ENCODE measurements around the gene TBL1X.

TBL1X gene

DNA sequence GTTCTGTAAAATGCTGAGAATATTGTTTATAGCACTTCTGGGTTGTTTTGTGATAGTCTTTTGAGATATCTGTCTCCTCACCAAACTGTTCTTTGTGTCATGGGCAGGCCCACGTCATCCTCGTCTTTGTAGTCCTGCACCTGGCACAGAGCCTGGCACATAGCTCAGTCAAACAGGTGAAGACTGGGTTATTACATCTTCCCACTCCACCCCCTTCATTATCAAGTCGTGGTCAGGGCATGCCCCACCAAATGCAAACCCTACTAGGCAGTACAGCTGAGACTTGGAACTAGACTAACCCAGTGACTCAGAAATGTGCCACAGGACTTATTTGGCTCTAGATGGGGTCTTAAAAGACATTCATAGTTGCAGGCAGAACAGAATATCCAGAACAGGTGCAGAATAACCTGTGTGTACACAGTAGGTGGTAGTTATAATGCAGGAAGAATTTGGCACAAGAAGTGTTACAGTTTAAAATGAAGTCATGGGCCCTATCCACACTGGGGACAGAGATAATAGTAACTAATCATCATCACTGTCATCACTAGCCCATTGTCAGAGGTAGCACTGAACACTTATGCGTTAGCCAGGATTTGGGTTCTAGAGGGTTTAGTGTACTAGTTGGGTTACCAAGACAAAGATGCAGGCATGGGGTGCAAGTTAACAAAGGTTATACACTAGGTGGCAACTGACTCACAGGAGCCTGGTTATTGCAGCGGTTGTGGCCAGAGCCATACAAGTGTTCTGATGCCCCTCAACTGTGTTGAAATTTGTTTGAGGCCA, 74.9 kb downstream of the TBL1X start:
- TF ChIP-seq, protein P1, sequence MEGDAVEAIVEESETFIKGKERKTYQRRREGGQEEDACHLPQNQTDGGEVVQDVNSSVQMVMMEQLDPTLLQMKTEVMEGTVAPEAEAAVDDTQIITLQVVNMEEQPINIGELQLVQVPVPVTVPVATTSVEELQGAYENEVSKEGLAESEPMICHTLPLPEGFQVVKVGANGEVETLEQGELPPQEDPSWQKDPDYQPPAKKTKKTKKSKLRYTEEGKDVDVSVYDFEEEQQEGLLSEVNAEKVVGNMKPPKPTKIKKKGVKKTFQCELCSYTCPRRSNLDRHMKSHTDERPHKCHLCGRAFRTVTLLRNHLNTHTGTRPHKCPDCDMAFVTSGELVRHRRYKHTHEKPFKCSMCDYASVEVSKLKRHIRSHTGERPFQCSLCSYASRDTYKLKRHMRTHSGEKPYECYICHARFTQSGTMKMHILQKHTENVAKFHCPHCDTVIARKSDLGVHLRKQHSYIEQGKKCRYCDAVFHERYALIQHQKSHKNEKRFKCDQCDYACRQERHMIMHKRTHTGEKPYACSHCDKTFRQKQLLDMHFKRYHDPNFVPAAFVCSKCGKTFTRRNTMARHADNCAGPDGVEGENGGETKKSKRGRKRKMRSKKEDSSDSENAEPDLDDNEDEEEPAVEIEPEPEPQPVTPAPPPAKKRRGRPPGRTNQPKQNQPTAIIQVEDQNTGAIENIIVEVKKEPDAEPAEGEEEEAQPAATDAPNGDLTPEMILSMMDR (conservative IDR thresholded peaks at IDR 0.05; ENCODE audit: low read length), result no peak
- no peak for DNase-seq (ENCODE audit: low read depth)
- H3K4me3 ChIP-seq (ENCODE audit: low read length), result no peak overlapping the region

DNA sequence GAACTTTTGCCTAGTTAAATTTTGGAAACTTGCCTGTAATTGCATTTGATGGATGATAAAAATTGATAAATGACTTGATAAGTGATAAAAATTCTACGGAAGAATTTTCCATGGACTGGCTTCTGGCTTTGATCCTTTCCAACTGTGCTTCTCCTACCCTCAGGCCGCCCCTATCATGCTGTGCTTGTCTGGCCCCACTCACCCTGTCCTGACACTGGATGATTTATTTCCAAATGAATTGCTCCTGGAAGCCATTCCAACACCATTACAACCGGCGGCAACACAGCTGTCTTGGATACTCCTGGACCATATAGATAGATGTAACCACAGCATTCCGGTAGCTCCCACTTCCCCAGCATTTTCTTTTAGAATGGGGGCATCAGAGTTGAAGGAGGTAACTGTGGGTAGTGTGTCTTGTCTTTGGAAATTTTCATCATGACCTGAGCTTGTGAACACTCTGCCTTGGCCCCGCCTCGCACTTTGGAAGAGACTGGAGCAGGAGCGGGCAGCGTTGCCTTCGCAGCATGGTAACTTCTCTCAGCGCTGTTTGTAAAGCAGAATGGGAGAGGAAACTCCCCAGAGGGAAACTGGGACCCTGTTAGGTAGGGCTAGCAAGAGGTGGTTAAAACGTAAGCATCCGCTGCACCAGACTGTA, 77.4 kb downstream of the TBL1X start:
- no peak overlapping the region for H3K4me3 ChIP-seq (ENCODE audit: low read length)
- TF ChIP-seq, protein P1 (conservative IDR thresholded peaks at IDR 0.05; ENCODE audit: low read length), result no peak

DNA sequence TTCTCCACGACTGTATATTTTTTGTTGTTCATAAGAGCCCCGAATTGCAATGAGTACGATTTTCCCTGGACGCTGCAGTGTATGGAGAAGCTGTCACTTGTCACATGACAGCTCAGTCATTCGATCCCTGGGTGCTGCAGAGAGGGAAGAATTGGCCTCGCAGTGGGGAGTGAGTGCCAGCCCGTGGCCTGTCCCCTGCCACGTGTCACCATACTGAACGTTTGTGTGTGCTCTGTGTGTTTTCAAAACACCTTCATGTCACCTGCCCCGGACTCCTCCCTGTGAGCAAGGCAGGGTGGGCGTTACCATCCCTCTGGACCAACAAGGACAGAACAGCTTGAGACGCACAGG, 77.9 kb downstream of the TBL1X start:
- DNase-seq (ENCODE audit: low read depth), result no peak
- no peak overlapping the region for H3K4me3 ChIP-seq (ENCODE audit: low read length)
- TF ChIP-seq, protein P1 (conservative IDR thresholded peaks at IDR 0.05; ENCODE audit: low read length), result no peak

More for the DNA sequence above, 77.4 kb downstream of the TBL1X start:
- DNase-seq (ENCODE audit: low read depth), result no peak

DNA sequence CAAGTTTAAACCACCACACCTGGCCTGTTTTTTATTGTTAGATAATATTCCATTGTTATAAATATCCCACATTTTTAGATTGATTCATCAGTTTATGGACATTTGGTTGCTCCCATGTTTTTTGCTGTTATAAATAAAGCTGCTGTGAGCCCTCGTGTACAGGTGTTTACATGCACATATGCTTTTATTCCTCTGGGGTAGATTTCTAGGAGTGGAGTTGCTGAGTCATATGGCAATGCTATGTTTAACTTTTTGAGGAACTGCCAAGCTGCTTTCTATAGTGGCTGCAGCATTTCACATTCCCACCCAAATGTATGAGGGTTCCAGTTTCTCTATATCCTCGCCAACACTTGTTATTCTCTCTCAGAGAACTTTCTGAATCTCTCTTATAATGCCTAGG, 90.5 kb downstream of the TBL1X start:
- no peak for DNase-seq (ENCODE audit: low read depth)
- TF ChIP-seq, protein P1 (conservative IDR thresholded peaks at IDR 0.05; ENCODE audit: low read length), result no peak
- no peak overlapping the region for H3K4me3 ChIP-seq (ENCODE audit: low read length)

DNA sequence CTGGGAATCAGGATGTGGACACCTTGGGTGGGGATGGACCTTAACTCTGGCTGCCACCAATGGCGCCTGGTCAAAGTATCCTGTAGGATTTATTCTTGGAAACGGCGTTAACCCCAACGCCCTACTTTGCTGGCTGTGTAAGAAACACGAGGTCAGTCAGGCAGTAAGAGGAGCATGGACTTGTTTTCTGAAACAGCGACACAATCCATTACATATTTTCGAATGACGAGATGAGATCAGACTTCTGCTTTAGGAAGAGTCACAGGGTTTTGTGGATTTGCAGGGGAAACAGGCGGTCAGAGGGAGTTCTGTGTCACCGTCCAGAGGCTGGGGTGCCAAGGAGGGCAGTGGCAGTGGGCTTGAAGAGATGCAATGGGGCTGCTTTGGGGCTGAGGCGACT, 92.2 kb downstream of the TBL1X start:
- TF ChIP-seq, protein P1 (conservative IDR thresholded peaks at IDR 0.05; ENCODE audit: low read length), result no peak
- no peak for DNase-seq (ENCODE audit: low read depth)
- H3K4me3 ChIP-seq (ENCODE audit: low read length), result no peak overlapping the region

DNA sequence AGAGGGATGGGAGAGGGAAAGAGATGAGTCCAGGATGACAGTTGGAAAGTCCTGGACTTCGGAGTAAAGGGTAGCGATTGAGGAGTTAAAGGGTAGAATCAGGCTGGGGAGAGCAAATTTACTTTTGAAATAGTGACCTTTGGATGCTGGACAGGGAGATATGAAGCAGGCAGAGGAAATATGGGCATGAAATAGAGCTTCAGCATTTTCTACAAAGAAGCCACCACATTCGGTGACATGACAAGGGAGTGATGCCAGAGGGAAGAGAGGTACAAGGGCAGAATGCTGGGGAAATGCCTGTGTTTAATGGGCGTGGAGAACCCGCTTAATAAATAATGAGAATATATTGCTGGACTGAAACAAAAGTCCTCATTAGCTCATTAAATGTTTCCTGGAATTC, 92.7 kb downstream of the TBL1X start:
- TF ChIP-seq, protein P1 (conservative IDR thresholded peaks at IDR 0.05; ENCODE audit: low read length), result no peak
- DNase-seq (ENCODE audit: low read depth), result no peak
- H3K4me3 ChIP-seq (ENCODE audit: low read length), result no peak overlapping the region

DNA sequence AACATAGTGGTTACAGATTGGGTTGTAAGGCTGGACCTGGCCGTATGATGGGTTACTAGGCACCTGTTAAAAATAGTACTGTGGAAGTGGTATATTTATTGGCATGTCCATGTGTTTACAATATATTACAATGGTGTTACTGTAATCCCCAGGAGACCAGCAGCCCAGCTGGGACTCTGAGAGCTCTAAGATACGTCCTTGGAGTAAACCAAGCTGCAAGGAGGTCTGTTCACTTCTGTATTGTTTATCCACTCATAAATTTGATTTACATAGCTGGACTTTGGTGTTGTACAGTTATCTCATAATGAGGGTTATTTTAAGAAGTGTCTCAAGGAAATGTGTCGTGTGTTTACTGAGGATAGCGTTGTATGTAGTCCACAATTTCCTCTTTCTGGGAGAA, 93.8 kb downstream of the TBL1X start:
- DNase-seq (ENCODE audit: low read depth), result no peak
- TF ChIP-seq, protein P1 (conservative IDR thresholded peaks at IDR 0.05; ENCODE audit: low read length), result no peak
- no peak overlapping the region for H3K4me3 ChIP-seq (ENCODE audit: low read length)
